ENCODE data around the gene ATP1A1. TPM values are rescaled to one million over a fixed set of nuclear protein-coding genes. Genes with fewer than 3 reads are reported as not detected.

The ATP1A1 gene
- total and polyA plus RNA-seq, 9 of the 15 experiments (the other 6 are each of a cell fraction or from before 2014, with no cell fraction given): 99.3 to 513 (median 234) TPM

DNA sequence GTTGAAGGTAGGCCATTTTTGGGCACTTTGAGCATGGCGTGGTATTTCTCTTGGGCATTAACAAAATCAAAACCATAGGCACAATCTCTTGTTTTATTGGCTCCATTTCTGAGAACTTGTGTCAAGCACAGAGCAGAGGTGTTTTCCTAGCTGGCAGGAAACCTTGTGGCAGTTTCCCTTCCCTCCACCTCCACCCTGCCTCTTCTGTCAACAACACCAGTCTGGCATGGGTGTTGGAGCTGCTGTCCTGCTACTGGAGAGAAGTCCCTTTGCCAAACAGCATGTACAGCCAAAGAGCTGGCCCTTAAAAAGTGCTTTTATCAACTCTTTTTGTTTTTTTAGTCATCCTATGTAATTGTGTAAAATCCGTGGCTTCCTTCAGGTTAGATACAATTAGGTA is 16.0 kb downstream of the ATP1A1 start:
- Histone ChIP-seq H3K4me1 (replicated peaks in 1 of 2; ENCODE audit: control insufficient read depth in 2 of 2, insufficient read depth in 2 of 2, low read length in 2 of 2) (peaks cover 0 to 6% of the 10 kb centered on the region in 2 experiments; a peak in 2 of 5 replicates), H3K27me3 (ENCODE audit: control insufficient read depth in 2 of 2, insufficient read depth in 2 of 2, low read length in 2 of 2) (no peaks in the 10 kb centered on the region), H3K9me1 (ENCODE audit: control insufficient read depth, insufficient read depth, low read length) (no peaks in the 10 kb centered on the region), H4K20me1 (replicated peaks; ENCODE audit: control insufficient read depth, insufficient read depth, low read length) (no peaks in the 10 kb centered on the region), H3K36me3 (ENCODE audit: control insufficient read depth, insufficient read depth, low read length) (peaks cover 98% of the 10 kb centered on the region), H3K9ac (ENCODE audit: insufficient read depth in 1 of 2, low read depth in 2 of 2, low read length in 2 of 2) (no peak overlapping the region), H3K27ac (ENCODE audit: extremely low read depth, low read depth, low read length) (no peak overlapping the region), H2AFZ (ENCODE audit: low read depth, low read length) (no peak overlapping the region), H3K4me2 (ENCODE audit: insufficient read depth, low read length) (no peak overlapping the region), H3K9me3 (replicated peaks; ENCODE audit: control insufficient read depth, insufficient read depth, low read depth, low read length) (no peaks in the 10 kb centered on the region), H3K4me3 (no peak overlapping the region), H3K79me2 (ENCODE audit: control insufficient read depth, insufficient read depth, low read length) (peaks cover 7% of the 10 kb centered on the region; the same call in 2 of the 3 replicates)
- no peak for TF ChIP-seq SAP30 (IDR thresholded peaks at IDR 0.05; ENCODE audit: borderline replicate concordance, insufficient read depth, low read depth, low read length, poor library complexity, severe bottlenecking)
- no peak for TF ChIP-seq SAFB (IDR thresholded peaks at IDR 0.05; ENCODE audit: borderline replicate concordance, low read depth, low read length)
- no peak for TF ChIP-seq MAFG (tag; conservative IDR thresholded peaks at IDR 0.05)
- TF ChIP-seq TEAD1 (CRISPR knock-in tag; IDR thresholded peaks at IDR 0.05): no peak
- TF ChIP-seq ZNF143 (CRISPR knock-in tag; IDR thresholded peaks at IDR 0.05): no peak
- TF ChIP-seq SP2 (IDR thresholded peaks at IDR 0.05; ENCODE audit: extremely low read depth, low read depth, low read length, poor library complexity, severe bottlenecking): no peak
- TF ChIP-seq ZNF830 (CRISPR knock-in tag; IDR thresholded peaks at IDR 0.05): no peak
- TF ChIP-seq, protein P1, sequence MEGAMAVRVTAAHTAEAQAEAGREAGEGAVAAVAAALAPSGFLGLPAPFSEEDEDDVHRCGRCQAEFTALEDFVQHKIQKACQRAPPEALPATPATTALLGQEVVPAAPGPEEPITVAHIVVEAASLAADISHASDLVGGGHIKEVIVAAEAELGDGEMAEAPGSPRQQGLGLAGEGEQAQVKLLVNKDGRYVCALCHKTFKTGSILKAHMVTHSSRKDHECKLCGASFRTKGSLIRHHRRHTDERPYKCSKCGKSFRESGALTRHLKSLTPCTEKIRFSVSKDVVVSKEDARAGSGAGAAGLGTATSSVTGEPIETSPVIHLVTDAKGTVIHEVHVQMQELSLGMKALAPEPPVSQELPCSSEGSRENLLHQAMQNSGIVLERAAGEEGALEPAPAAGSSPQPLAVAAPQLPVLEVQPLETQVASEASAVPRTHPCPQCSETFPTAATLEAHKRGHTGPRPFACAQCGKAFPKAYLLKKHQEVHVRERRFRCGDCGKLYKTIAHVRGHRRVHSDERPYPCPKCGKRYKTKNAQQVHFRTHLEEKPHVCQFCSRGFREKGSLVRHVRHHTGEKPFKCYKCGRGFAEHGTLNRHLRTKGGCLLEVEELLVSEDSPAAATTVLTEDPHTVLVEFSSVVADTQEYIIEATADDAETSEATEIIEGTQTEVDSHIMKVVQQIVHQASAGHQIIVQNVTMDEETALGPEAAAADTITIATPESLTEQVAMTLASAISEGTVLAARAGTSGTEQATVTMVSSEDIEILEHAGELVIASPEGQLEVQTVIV (CRISPR knock-in tag; IDR thresholded peaks at IDR 0.05; ENCODE audit: borderline replicate concordance): no peak
- no peak for TF ChIP-seq PRMT5 (CRISPR knock-in tag; IDR thresholded peaks at IDR 0.05)
- TF ChIP-seq, protein P2, sequence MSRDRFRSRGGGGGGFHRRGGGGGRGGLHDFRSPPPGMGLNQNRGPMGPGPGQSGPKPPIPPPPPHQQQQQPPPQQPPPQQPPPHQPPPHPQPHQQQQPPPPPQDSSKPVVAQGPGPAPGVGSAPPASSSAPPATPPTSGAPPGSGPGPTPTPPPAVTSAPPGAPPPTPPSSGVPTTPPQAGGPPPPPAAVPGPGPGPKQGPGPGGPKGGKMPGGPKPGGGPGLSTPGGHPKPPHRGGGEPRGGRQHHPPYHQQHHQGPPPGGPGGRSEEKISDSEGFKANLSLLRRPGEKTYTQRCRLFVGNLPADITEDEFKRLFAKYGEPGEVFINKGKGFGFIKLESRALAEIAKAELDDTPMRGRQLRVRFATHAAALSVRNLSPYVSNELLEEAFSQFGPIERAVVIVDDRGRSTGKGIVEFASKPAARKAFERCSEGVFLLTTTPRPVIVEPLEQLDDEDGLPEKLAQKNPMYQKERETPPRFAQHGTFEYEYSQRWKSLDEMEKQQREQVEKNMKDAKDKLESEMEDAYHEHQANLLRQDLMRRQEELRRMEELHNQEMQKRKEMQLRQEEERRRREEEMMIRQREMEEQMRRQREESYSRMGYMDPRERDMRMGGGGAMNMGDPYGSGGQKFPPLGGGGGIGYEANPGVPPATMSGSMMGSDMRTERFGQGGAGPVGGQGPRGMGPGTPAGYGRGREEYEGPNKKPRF (IDR thresholded peaks at IDR 0.05; ENCODE audit: low read depth, low read length): no peak
- TF ChIP-seq, protein P3, sequence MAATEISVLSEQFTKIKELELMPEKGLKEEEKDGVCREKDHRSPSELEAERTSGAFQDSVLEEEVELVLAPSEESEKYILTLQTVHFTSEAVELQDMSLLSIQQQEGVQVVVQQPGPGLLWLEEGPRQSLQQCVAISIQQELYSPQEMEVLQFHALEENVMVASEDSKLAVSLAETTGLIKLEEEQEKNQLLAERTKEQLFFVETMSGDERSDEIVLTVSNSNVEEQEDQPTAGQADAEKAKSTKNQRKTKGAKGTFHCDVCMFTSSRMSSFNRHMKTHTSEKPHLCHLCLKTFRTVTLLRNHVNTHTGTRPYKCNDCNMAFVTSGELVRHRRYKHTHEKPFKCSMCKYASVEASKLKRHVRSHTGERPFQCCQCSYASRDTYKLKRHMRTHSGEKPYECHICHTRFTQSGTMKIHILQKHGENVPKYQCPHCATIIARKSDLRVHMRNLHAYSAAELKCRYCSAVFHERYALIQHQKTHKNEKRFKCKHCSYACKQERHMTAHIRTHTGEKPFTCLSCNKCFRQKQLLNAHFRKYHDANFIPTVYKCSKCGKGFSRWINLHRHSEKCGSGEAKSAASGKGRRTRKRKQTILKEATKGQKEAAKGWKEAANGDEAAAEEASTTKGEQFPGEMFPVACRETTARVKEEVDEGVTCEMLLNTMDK (IDR thresholded peaks at IDR 0.05; ENCODE audit: borderline replicate concordance, insufficient read depth, low read depth, low read length, poor library complexity, severe bottlenecking): no peak
- TF ChIP-seq, protein P4, sequence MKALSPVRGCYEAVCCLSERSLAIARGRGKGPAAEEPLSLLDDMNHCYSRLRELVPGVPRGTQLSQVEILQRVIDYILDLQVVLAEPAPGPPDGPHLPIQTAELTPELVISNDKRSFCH (CRISPR knock-in tag; IDR thresholded peaks at IDR 0.05): no peak
- TF ChIP-seq, protein P4 (tag; IDR thresholded peaks at IDR 0.05): no peak
- ChIA-PET CTCF (ENCODE audit: low intra/inter-chr PET ratio) (no interaction called here), POLR2A (interaction anchor here (1.0 to 3.6 kb wide), 2 partner anchors 13 to 17 kb away, joined by 3 to 24 read pairs; no protein-coding TSS in a partner anchor)
- in situ Hi-C loops (cut with MboI) (no loop called here), intact Hi-C loops (cut with micrococcal nuclease) (no loop called here)
- no peak for ATAC-seq
- DNase-seq (ENCODE audit: extremely low read depth in 1 of 4, low spot score in 3 of 4): no peak
- BruUV-seq (replicated peaks): TSS peak; percentile 16
- no peak for FAIRE-seq
- 93% methylated on average over 2 of the region's 2 CpGs for WGBS (ENCODE audit: insufficient coverage, low coverage, missing lambda C conversion rate)
